Measurements from ENCODE around the gene SEMA6C.

SEMA6C gene

GRCh38 chr1:151142411-151143056, 3.9 kb downstream of the SEMA6C start:
- H3K27me3 ChIP-seq (ENCODE audit: insufficient read depth, low read length), result peaks cover 14% of the 10 kb centered on the region
- no peak overlapping the region for H3K27ac ChIP-seq (ENCODE audit: low read depth, low read length)
- no peaks in the 10 kb centered on the region for H3K36me3 ChIP-seq (ENCODE audit: insufficient read depth, low read length)
- peaks cover 8% of the 10 kb centered on the region for H3K4me1 ChIP-seq (ENCODE audit: control insufficient read depth, insufficient read depth, low read length, unreplicated experiment)
- H3K79me2 ChIP-seq (ENCODE audit: control insufficient read depth, insufficient read depth, low read length, unreplicated experiment), result no peaks in the 10 kb centered on the region
- H2AFZ ChIP-seq (ENCODE audit: low read length, unreplicated experiment), result no peak overlapping the region
- H3K4me3 ChIP-seq (ENCODE audit: low read depth, low read length), result no peak overlapping the region

GRCh38 chr1:151137789-151138188, 8.6 kb downstream of the SEMA6C start:
- H3K36me3 ChIP-seq (ENCODE audit: insufficient read depth, low read length), result no peaks in the 10 kb centered on the region
- no peak overlapping the region for H2AFZ ChIP-seq (ENCODE audit: low read length, unreplicated experiment)
- no peaks in the 10 kb centered on the region for H3K4me1 ChIP-seq (ENCODE audit: control insufficient read depth, insufficient read depth, low read length, unreplicated experiment)
- H3K27ac ChIP-seq (ENCODE audit: low read depth, low read length), result no peak overlapping the region
- H3K4me3 ChIP-seq (ENCODE audit: low read depth, low read length), result no peak overlapping the region
- 0 out of 2 replicates have a peak, but pooled peaks cover under 1% of the 10 kb centered on the region for H3K27me3 ChIP-seq (ENCODE audit: insufficient read depth, low read length)
- H3K79me2 ChIP-seq (ENCODE audit: control insufficient read depth, insufficient read depth, low read length, unreplicated experiment), result no peaks in the 10 kb centered on the region

GRCh38 chr1:151135433-151136385, 10.7 kb downstream of the SEMA6C start:
- H3K27me3 ChIP-seq (ENCODE audit: insufficient read depth, low read length), result peaks cover 21% of the 10 kb centered on the region
- H3K4me3 ChIP-seq (ENCODE audit: low read depth, low read length), result no peak overlapping the region
- no peaks in the 10 kb centered on the region for H3K79me2 ChIP-seq (ENCODE audit: control insufficient read depth, insufficient read depth, low read length, unreplicated experiment)
- H3K4me1 ChIP-seq (ENCODE audit: control insufficient read depth, insufficient read depth, low read length, unreplicated experiment), result peaks cover 6% of the 10 kb centered on the region
- H3K27ac ChIP-seq (ENCODE audit: low read depth, low read length), result no peak overlapping the region
- no peaks in the 10 kb centered on the region for H3K36me3 ChIP-seq (ENCODE audit: insufficient read depth, low read length)
- no peak overlapping the region for H2AFZ ChIP-seq (ENCODE audit: low read length, unreplicated experiment)

GRCh38 chr1:151134991-151135390, 11.4 kb downstream of the SEMA6C start:
- H3K36me3 ChIP-seq (ENCODE audit: insufficient read depth, low read length), result no peaks in the 10 kb centered on the region
- peaks cover 6% of the 10 kb centered on the region for H3K4me1 ChIP-seq (ENCODE audit: control insufficient read depth, insufficient read depth, low read length, unreplicated experiment)
- no peak overlapping the region for H3K4me3 ChIP-seq (ENCODE audit: low read depth, low read length)
- no peaks in the 10 kb centered on the region for H3K79me2 ChIP-seq (ENCODE audit: control insufficient read depth, insufficient read depth, low read length, unreplicated experiment)
- no peak overlapping the region for H2AFZ ChIP-seq (ENCODE audit: low read length, unreplicated experiment)
- peaks cover 25% of the 10 kb centered on the region for H3K27me3 ChIP-seq (ENCODE audit: insufficient read depth, low read length)
- no peak overlapping the region for H3K27ac ChIP-seq (ENCODE audit: low read depth, low read length)

GRCh38 chr1:151134396-151134795, 12.0 kb downstream of the SEMA6C start:
- H3K27ac ChIP-seq (ENCODE audit: low read depth, low read length), result no peak overlapping the region
- H3K79me2 ChIP-seq (ENCODE audit: control insufficient read depth, insufficient read depth, low read length, unreplicated experiment), result no peaks in the 10 kb centered on the region
- no peaks in the 10 kb centered on the region for H3K36me3 ChIP-seq (ENCODE audit: insufficient read depth, low read length)
- H3K4me3 ChIP-seq (ENCODE audit: low read depth, low read length), result no peak overlapping the region
- peaks cover 6% of the 10 kb centered on the region for H3K4me1 ChIP-seq (ENCODE audit: control insufficient read depth, insufficient read depth, low read length, unreplicated experiment)
- no peak overlapping the region for H2AFZ ChIP-seq (ENCODE audit: low read length, unreplicated experiment)
- H3K27me3 ChIP-seq (ENCODE audit: insufficient read depth, low read length), result peaks cover 25% of the 10 kb centered on the region

GRCh38 chr1:151133018-151133806, 13.2 kb downstream of the SEMA6C start:
- Histone ChIP-seq H3K4me3 (ENCODE audit: low read depth, low read length) (no peak overlapping the region), H3K79me2 (ENCODE audit: control insufficient read depth, insufficient read depth, low read length, unreplicated experiment) (no peaks in the 10 kb centered on the region), H2AFZ (ENCODE audit: low read length, unreplicated experiment) (no peak overlapping the region), H3K27ac (ENCODE audit: low read depth, low read length) (no peak overlapping the region), H3K4me1 (ENCODE audit: control insufficient read depth, insufficient read depth, low read length, unreplicated experiment) (peaks cover 6% of the 10 kb centered on the region), H3K36me3 (ENCODE audit: insufficient read depth, low read length) (no peaks in the 10 kb centered on the region), H3K27me3 (ENCODE audit: insufficient read depth, low read length) (peaks cover 25% of the 10 kb centered on the region)

DNA sequence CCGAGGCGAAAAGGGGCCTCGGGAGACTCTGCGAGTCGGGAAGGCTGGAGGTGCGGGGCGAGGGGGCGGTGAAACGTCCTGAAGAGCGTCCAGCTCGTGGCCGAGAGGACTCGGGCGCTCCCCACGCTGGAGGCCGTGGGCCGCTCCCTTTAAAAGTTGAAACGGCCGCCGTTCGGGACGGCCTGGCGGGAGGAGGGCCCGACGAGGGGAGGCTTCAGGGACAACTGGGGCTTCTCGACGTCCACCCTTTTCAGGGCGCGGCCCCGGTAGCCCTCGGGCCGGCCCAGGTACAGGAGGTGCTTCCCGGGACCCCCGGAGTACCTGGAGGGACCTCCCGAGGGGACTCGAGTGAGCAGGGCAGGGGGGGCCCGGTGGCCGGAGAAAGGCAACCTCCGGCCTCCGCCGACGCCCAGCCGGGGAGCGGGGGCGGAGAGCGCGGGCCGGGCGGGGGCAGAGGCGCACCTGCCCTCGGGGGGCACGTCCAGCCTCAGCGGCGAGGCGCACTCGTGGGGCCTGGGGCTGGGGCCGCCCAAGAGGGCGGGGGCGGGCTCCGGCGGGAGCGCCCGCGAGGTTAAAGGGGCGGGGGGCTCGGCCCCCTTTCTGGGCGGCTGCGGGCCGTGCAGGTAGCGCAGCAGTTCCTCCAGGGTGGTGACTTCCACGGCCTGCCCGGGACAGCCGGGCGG, 14.0 kb downstream of the SEMA6C start:
- peaks cover 6% of the 10 kb centered on the region for H3K4me1 ChIP-seq (ENCODE audit: control insufficient read depth, insufficient read depth, low read length, unreplicated experiment)
- no peaks in the 10 kb centered on the region for H3K36me3 ChIP-seq (ENCODE audit: insufficient read depth, low read length)
- H2AFZ ChIP-seq (ENCODE audit: low read length, unreplicated experiment), result peak overlapping the region; percentile 52
- H3K4me3 ChIP-seq (ENCODE audit: low read depth, low read length), result no peak overlapping the region
- H3K79me2 ChIP-seq (ENCODE audit: control insufficient read depth, insufficient read depth, low read length, unreplicated experiment), result no peaks in the 10 kb centered on the region
- H3K27me3 ChIP-seq (ENCODE audit: insufficient read depth, low read length), result peaks cover 25% of the 10 kb centered on the region
- H3K27ac ChIP-seq (ENCODE audit: low read depth, low read length), result no peak overlapping the region

DNA sequence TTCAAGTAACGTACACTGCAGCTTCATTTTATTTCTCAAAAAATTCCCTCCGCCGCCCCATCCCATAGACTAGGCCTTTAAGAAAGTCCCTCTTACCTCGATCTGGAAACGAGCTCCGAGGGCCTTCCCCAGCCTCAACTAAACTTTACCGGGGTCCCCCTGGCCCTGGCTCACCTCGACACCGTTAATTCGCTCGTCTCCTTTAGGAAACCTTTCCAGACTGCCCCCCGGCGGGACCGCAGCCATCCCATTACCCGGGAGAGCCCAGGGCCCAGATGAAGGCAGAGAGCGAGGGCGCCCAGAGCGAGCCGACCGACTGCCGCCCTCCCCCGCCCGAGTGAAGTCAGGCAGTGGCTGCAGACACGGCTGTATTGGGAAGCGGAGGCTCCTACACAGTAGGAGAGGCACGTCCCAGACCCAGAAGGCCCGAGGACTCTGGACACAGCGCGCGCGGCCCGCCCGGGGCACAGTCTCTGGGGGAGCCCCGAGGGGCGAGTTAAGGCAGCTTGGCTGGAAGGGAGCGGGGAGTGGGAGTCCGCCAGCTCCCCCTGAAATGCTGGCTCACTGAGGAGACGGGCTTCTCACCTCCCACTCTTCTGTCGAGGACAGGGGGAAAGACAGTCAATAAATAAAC, 14.6 kb downstream of the SEMA6C start:
- Histone ChIP-seq H3K4me3 (ENCODE audit: low read depth, low read length) (peak overlapping the region; percentile 60), H3K27ac (ENCODE audit: low read depth, low read length) (no peak overlapping the region), H2AFZ (ENCODE audit: low read length, unreplicated experiment) (peak overlapping the region; percentile 61), H3K36me3 (ENCODE audit: insufficient read depth, low read length) (no peaks in the 10 kb centered on the region), H3K4me1 (ENCODE audit: control insufficient read depth, insufficient read depth, low read length, unreplicated experiment) (peaks cover 6% of the 10 kb centered on the region), H3K27me3 (ENCODE audit: insufficient read depth, low read length) (peaks cover 25% of the 10 kb centered on the region), H3K79me2 (ENCODE audit: control insufficient read depth, insufficient read depth, low read length, unreplicated experiment) (no peaks in the 10 kb centered on the region)

DNA sequence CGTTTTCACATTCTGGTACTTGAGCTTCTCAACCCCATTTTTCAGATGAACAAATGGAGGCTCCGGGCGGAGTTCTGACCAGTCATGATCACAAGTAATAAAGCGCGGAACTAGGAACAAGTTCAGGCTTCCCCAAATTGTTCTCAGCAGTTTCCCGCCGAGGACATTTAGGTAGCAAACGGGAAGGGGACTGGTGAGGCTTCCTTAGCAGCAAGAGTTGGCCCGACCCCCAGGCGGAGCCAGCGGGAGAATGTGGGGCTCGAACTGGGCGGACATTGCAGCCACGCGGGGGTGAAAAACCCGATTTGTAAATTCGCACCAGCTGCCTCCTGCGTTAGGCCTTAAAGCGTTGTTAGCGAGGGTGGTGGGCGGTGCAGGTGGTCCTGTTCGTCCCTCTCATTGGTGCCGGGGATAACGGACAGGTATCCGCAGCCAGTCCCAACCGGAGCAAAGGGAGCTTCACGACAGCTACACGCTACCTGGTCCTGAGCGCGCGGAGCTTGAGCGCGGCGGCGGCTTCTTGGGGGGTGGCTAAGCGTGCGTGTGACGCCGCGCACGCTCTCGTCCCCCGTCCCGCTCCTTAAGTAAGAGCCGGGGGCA, 15.3 kb downstream of the SEMA6C start:
- Histone ChIP-seq H2AFZ (ENCODE audit: low read length, unreplicated experiment) (peak overlapping the region; percentile 61), H3K79me2 (ENCODE audit: control insufficient read depth, insufficient read depth, low read length, unreplicated experiment) (no peaks in the 10 kb centered on the region), H3K36me3 (ENCODE audit: insufficient read depth, low read length) (no peaks in the 10 kb centered on the region), H3K27me3 (ENCODE audit: insufficient read depth, low read length) (peaks cover 25% of the 10 kb centered on the region), H3K4me1 (ENCODE audit: control insufficient read depth, insufficient read depth, low read length, unreplicated experiment) (peaks cover 6% of the 10 kb centered on the region), H3K27ac (ENCODE audit: low read depth, low read length) (no peak overlapping the region), H3K4me3 (ENCODE audit: low read depth, low read length) (peak overlapping the region; percentile 60)

All from ACC112 (cell line).